Subcutaneous abdominal adipose tissue (tissue), 5 donors: ENCODE measurements around the gene AKR1A1.

Experiments
- H3K27ac ChIP-seq: one replicate; pipeline ENCODE4 v1.7.0; 2013; ENCODE audit warnings: low read depth, mild to moderate bottlenecking, inconsistent platforms, low read length, moderate library complexity
- H3K27me3 ChIP-seq, 5 donors: one replicate each; pipeline ENCODE4 v1.7.0; 2013; ENCODE audit warnings: low read length in 5 of 5, inconsistent platforms in 1 of 5; ENCODE audit not compliant: control insufficient read depth in 5 of 5, insufficient read depth in 4 of 5
- H3K36me3 ChIP-seq, 5 donors: one replicate each; pipeline ENCODE4 v1.7.0; 2013; ENCODE audit warnings: low read length in 5 of 5; ENCODE audit not compliant: control insufficient read depth in 5 of 5, insufficient read depth in 5 of 5
- H3K4me1 ChIP-seq, 5 donors: one replicate each; pipeline ENCODE4 v1.7.0; 2013; ENCODE audit warnings: low read length in 5 of 5, mild to moderate bottlenecking in 3 of 5, moderate library complexity in 1 of 5; ENCODE audit not compliant: control insufficient read depth in 5 of 5, insufficient read depth in 5 of 5
- H3K4me3 ChIP-seq, 5 donors: one replicate each; pipeline ENCODE4 v1.7.0; 2013; ENCODE audit warnings: low read length in 5 of 5, low read depth in 1 of 5
- H3K9ac ChIP-seq, 5 donors: one replicate each; pipeline ENCODE4 v1.7.0; 2013; ENCODE audit warnings: low read length in 5 of 5, mild to moderate bottlenecking in 4 of 5, moderate library complexity in 3 of 5
- H3K9me3 ChIP-seq, 5 donors: one replicate each; pipeline ENCODE4 v1.7.0; 2013; ENCODE audit warnings: low read length in 5 of 5; ENCODE audit not compliant: control insufficient read depth in 5 of 5
- donor health status: healthy.
- donor health status: healthy.
- donor health status: healthy.
- donor health status: healthy.
- donor health status: healthy.

AKR1A1 gene

DNA sequence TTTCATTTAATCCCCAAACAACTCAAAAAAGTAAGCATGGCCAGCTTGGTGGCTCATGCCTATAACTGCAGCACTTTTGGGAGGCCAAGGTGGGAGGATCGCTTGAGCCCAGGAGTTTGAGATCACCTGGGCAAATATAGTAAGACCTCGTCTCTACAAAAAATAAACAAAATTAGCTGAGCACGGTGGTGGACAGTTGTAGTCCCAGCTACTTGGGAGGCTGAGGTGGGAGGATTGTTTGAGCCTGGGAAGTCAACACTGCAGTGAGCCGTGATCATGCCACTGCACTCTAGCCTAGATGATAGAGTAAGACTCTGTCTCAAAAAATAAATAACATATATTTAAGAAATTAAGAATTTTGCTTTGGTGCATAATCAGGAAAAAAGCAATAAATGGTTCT is 6.1 kb upstream of the AKR1A1 start:
- H3K27ac ChIP-seq, result no peak overlapping the region
- H3K9me3 ChIP-seq, result no peaks in the 10 kb centered on the region
- peaks cover 0 to 30% (median 20%) of the 10 kb centered on the region in 5 donors for H3K4me1 ChIP-seq
- no peaks in the 10 kb centered on the region for H3K27me3 ChIP-seq
- no peaks in the 10 kb centered on the region for H3K36me3 ChIP-seq
- H3K4me3 ChIP-seq, result no peak overlapping the region
- H3K9ac ChIP-seq, result no peak overlapping the region

DNA sequence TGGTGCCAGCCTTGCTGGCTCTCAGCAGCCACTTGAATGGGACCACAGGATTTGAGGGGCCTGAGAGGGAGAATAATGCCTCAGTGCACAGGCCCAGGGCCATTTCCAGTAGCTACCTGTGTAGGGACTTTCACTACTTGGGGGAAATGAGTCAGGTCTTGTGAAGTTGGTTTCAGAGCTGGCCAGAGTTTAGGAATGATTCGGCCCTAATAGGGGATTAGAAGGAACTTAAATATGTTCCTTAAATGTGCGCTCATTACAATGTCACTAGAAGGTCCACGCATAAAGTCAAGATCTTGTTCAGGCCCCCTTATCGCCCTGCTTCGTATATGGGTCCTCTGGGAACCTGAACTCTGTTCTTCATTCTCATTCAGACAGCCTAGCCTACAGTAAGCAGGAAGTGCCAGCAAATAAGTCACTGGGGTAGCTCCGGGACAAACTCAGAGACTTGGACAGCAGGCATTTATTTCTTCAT is 5.6 kb upstream of the AKR1A1 start:
- Histone ChIP-seq H3K27me3 (no peaks in the 10 kb centered on the region), H3K36me3 (no peaks in the 10 kb centered on the region), H3K27ac (no peak overlapping the region), H3K4me3 (no peak overlapping the region), H3K4me1 (peaks cover 0 to 30% (median 20%) of the 10 kb centered on the region in 5 donors), H3K9ac (peak overlapping the region in 1 of 5 donors; percentile 35), H3K9me3 (no peaks in the 10 kb centered on the region)

DNA sequence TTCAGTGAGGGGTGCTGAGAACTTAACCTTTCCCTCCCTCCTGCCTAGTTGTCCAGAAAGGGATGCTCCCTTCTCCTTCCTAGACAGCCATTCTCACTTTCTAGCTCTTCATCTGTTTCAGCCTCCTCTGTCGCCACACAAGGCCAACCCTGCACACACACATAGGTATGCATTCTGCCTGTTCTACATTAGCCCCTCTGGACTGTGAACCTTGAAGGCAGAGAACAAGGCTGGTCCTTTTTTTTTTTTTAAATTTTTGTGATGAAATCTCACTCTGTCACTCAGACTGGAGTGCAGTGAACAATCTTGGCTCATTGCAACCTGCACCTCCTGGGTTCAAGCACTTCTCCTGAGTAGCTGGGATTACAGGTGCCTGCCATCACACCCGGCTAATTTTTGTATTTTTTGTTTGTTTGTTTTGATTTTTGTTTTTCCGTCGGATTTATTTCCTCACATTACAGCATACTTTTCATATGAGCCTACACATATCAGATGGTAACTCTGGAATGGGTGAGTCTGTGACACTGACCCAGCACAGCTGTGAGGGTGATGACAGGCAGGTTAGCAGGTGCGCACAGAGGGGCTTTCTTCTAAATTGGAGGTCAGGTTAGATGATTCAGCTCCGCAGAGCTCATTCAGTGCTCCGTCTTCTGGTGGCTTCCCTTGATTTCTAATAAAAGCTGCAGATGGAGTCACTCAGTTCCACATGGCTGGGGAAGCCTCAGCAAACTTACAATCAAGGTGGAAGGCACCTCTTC is 4.9 kb upstream of the AKR1A1 start:
- no peaks in the 10 kb centered on the region for H3K9me3 ChIP-seq
- no peaks in the 10 kb centered on the region for H3K36me3 ChIP-seq
- H3K27ac ChIP-seq, result no peak overlapping the region
- H3K9ac ChIP-seq, result no peak overlapping the region
- no peaks in the 10 kb centered on the region for H3K27me3 ChIP-seq
- H3K4me3 ChIP-seq, result no peak overlapping the region
- H3K4me1 ChIP-seq, result peaks cover 0 to 36% (median 25%) of the 10 kb centered on the region in 5 donors

DNA sequence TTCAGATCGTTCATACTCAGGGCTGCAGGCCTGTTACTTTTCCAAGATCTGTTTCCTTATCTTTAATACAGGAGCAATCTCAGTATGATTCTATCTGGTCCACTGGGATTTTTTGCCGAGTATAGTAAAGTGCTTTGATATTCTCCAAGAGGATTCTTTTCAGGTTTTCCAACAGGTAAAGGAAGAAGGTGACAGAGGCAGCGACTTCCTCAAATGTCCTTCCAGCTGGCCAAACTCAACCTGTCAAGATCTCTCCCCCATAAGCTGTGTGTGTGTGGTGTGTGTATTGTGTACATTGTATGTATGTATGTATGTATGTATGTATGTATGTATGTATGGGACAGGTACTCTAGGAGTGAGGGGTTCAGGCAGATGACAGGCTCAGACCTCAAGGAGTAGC is 1.1 kb downstream of the AKR1A1 start:
- Histone ChIP-seq H3K9me3 (no peaks in the 10 kb centered on the region), H3K9ac (peak overlapping the region; percentile 43 to 95 (median 88)), H3K27ac (peak overlapping the region; percentile 75), H3K4me3 (peak overlapping the region; percentile 84 to 99 (median 93)), H3K27me3 (no peaks in the 10 kb centered on the region), H3K36me3 (peaks cover 4 to 12% (median 9%) of the 10 kb centered on the region in 5 donors), H3K4me1 (peaks cover 5 to 25% (median 24%) of the 10 kb centered on the region in 5 donors)

- Histone ChIP-seq H3K27ac (no peak overlapping the region), H3K9ac (peak overlapping the region in 2 of 5 donors; percentile 88 to 90), H3K4me1 (peaks cover 5 to 25% (median 24%) of the 10 kb centered on the region in 5 donors), H3K9me3 (no peaks in the 10 kb centered on the region), H3K27me3 (no peaks in the 10 kb centered on the region), H3K4me3 (no peak overlapping the region), H3K36me3 (peaks cover 4 to 12% (median 9%) of the 10 kb centered on the region in 5 donors)
Observed at GRCh38 chr1:45552331-45552730, 1.7 kb downstream of the AKR1A1 start.

DNA sequence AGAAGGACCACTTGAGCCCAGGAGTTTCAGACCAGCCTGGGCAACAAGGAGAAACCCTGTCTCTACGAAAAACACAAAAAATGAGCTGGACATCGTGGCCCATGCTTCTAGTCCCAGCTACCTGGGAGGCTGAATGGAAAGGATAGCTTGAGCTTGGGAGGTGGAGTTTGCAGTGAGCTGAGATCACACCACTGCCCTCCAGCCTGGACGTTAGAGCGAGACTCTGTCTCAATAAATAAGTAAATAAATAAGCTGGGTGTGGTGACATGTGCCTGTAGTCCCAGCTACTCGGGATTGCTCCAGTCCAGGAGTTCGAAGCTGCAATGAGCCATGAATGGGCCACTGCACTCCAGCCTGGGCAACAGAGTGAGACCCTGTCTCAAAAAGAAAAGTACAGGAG is 3.6 kb downstream of the AKR1A1 start:
- H3K9me3 ChIP-seq, result no peaks in the 10 kb centered on the region
- H3K27ac ChIP-seq, result no peak overlapping the region
- peaks cover 4 to 16% (median 9%) of the 10 kb centered on the region in 5 donors for H3K36me3 ChIP-seq
- H3K27me3 ChIP-seq, result no peaks in the 10 kb centered on the region
- no peak overlapping the region for H3K4me3 ChIP-seq
- H3K4me1 ChIP-seq, result peaks cover 5 to 25% (median 24%) of the 10 kb centered on the region in 5 donors
- H3K9ac ChIP-seq, result no peak overlapping the region

- no peaks in the 10 kb centered on the region for H3K9me3 ChIP-seq
- H3K4me3 ChIP-seq, result no peak overlapping the region
- H3K27ac ChIP-seq, result no peak overlapping the region
- H3K9ac ChIP-seq, result no peak overlapping the region
- H3K27me3 ChIP-seq, result no peaks in the 10 kb centered on the region
- H3K36me3 ChIP-seq, result peaks cover 9 to 31% (median 18%) of the 10 kb centered on the region in 5 donors
- H3K4me1 ChIP-seq, result peaks cover 0 to 2% (median 2%) of the 10 kb centered on the region in 5 donors
Observed at GRCh38 chr1:45557422-45557944, 6.9 kb downstream of the AKR1A1 start.

GRCh38 chr1:45563843-45564242 is 13.2 kb downstream of the AKR1A1 start:
- H3K9me3 ChIP-seq, result no peaks in the 10 kb centered on the region
- no peak overlapping the region for H3K4me3 ChIP-seq
- peaks cover 7 to 53% (median 42%) of the 10 kb centered on the region in 5 donors for H3K36me3 ChIP-seq
- peaks cover 2 to 17% (median 10%) of the 10 kb centered on the region in 5 donors for H3K4me1 ChIP-seq
- H3K27me3 ChIP-seq, result no peaks in the 10 kb centered on the region
- H3K27ac ChIP-seq, result peak overlapping the region; percentile 67
- H3K9ac ChIP-seq, result peak overlapping the region in 2 of 5 donors; percentile 2 to 68

GRCh38 chr1:45566722-45567121 is 16.1 kb downstream of the AKR1A1 start:
- Histone ChIP-seq H3K4me3 (no peak overlapping the region), H3K4me1 (peaks cover 2 to 17% (median 10%) of the 10 kb centered on the region in 5 donors), H3K36me3 (peaks cover 8 to 55% (median 52%) of the 10 kb centered on the region in 5 donors), H3K9me3 (no peaks in the 10 kb centered on the region), H3K27ac (no peak overlapping the region), H3K9ac (peak overlapping the region in 1 of 5 donors; percentile 51), H3K27me3 (no peaks in the 10 kb centered on the region)

- H3K27ac ChIP-seq, result no peak overlapping the region
- H3K4me3 ChIP-seq, result no peak overlapping the region
- H3K27me3 ChIP-seq, result no peaks in the 10 kb centered on the region
- H3K4me1 ChIP-seq, result peaks cover 2 to 17% (median 10%) of the 10 kb centered on the region in 5 donors
- H3K9ac ChIP-seq, result no peak overlapping the region
- H3K9me3 ChIP-seq, result no peaks in the 10 kb centered on the region
- peaks cover 8 to 47% (median 44%) of the 10 kb centered on the region in 5 donors for H3K36me3 ChIP-seq
Observed at GRCh38 chr1:45567911-45568310, 17.3 kb downstream of the AKR1A1 start.
